OCI-LY3 (cell line): ENCODE data around the gene RALBP1.

Experiments used
- H2AFZ ChIP-seq: fragments of 200-600, 300-600 bp; shearing (Covaris generic); 2 replicates; pipeline ENCODE4 v1.6.0; 2014; ENCODE audit warnings: antibody characterized with exemption, low read depth, low read length
- H3K27ac ChIP-seq: fragments of 200-600, 300-600 bp; sonication (generic); 2 replicates; pipeline ENCODE4 v1.5.1; 2014; ENCODE audit warnings: mild to moderate bottlenecking, low read length, moderate library complexity, mixed read lengths
- H3K27me3 ChIP-seq: fragments of 200-600, 300-600 bp; sonication (generic); 2 replicates; pipeline ENCODE4 v1.6.1; 2014; ENCODE audit warnings: low read depth, low read length, mixed read lengths
- H3K36me3 ChIP-seq: fragments of 200-600, 300-600 bp; sonication (generic); replicated peaks from 2 replicates; pipeline ENCODE3; 2014; ENCODE audit warnings: low read depth, low read length, mixed read lengths
- H3K4me1 ChIP-seq: fragments of 300-600, 200-600 bp; sonication (generic); 2 replicates; pipeline ENCODE4 v1.6.1; 2014; ENCODE audit warnings: low read length, mixed read lengths
- H3K4me2 ChIP-seq: fragments of 200-600, 300-600 bp; sonication (generic); 2 replicates; pipeline ENCODE4 v1.6.1; 2014; ENCODE audit warnings: low read length, mixed read lengths
- H3K4me3 ChIP-seq: fragments of 300-600, 200-600 bp; sonication (generic); 2 replicates; pipeline ENCODE4 v1.5.1; 2014; ENCODE audit warnings: antibody characterized with exemption, mild to moderate bottlenecking, low read length, moderate library complexity
- H3K79me2 ChIP-seq: fragments of 300-600, 200-600 bp; shearing (Covaris generic); 2 replicates; pipeline ENCODE4 v1.6.1; 2014; ENCODE audit warnings: mild to moderate bottlenecking, low read length, mixed read lengths
- H3K9ac ChIP-seq: fragments of 300-600, 200-600 bp; shearing (Covaris generic); 2 replicates; pipeline ENCODE4 v1.6.0; 2014; ENCODE audit warnings: mild to moderate bottlenecking, low read length, moderate library complexity
- H3K9me3 ChIP-seq: fragments of 200-600, 300-600 bp; shearing (Covaris generic); 2 replicates; pipeline ENCODE4 v1.6.1; 2014; ENCODE audit warnings: low read length, mixed read lengths; ENCODE audit not compliant: insufficient read depth
- H4K20me1 ChIP-seq: fragments of 200-600, 300-600 bp; sonication (generic); 2 replicates; pipeline ENCODE4 v1.6.1; 2016; ENCODE audit warnings: low read length, mixed read lengths; ENCODE audit not compliant: insufficient read depth
- CTCF ChIP-seq: fragments of 200-600, 300-600 bp; sonication (generic); IDR thresholded peaks from 2 replicates; pipeline ENCODE4 v1.5.1; 2014; ENCODE audit warnings: antibody characterized with exemption, low read length, low read depth
- EZH2phosphoT487 ChIP-seq: fragments of 200-600 bp; shearing (Covaris generic); IDR thresholded peaks from 2 replicates; pipeline ENCODE4 v1.6.1; 2018; ENCODE audit warnings: antibody characterized with exemption, mixed run types, low read depth

Gene RALBP1

DNA sequence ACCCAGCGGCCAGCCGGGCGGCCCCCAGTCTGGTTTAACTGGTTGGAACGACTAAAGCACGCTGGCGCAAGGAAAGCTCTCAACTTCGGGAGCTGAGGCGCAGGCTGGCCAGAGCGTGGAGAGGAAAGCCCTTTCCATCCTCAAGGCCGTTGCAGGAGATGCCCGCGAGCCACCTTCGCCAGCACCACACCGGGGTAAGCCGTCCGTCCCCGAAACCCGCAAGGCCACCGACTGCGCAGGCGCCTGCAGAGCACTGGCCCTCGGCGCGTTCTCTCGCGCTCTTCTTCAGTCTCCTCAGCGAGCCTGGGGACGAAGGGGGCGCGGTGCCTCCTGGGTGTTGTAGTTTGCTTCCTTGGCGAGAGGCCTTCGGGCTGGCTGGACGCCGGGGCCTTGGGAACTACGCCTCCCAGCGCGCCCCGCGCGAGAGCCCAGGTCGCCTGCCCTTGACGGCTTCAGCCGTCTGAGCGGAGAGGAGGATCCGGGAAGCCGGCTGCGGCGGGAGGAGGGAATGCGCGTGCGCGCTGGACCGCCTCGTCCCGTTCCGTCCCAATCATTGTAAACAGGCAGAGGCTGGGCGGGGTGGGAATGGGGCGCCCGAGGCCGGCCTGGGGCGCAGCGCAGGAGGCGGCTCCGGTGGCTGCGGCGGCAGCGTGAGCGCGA is at the start of gene RALBP1:
Gene RALBP1 (plus strand): TSS at position 531 of the 660 bp plus-strand sequence. CDS start 37,533 bp downstream, outside the sequence.
- Histone ChIP-seq H3K27ac (peak within 1 kb of the TSS; percentile 38), H2AFZ (peak within 1 kb of the TSS; percentile 96), H3K4me3 (peak within 1 kb of the TSS; percentile 97), H3K4me2 (peak within 1 kb of the TSS; percentile 84), H3K79me2 (peaks cover 47% of the 10 kb centered on the region), H3K9ac (peak within 1 kb of the TSS; percentile 91), H4K20me1 (no peaks in the 10 kb centered on the region), H3K9me3 (no peaks in the 10 kb centered on the region), H3K4me1 (peaks cover 10% of the 10 kb centered on the region; the same call in 1 of the 2 replicates), H3K27me3 (no peaks in the 10 kb centered on the region), H3K36me3 (peaks cover 11% of the 10 kb centered on the region)
- TF ChIP-seq EZH2phosphoT487 (no peak), CTCF (no peak)

- no peak overlapping the region for H3K9ac ChIP-seq
- no peaks in the 10 kb centered on the region for H3K27me3 ChIP-seq
- no peak overlapping the region for H3K27ac ChIP-seq
- no peaks in the 10 kb centered on the region for H3K9me3 ChIP-seq
- H3K4me2 ChIP-seq: no peak overlapping the region
- H4K20me1 ChIP-seq: no peaks in the 10 kb centered on the region
- no peaks in the 10 kb centered on the region for H3K36me3 ChIP-seq
- no peak overlapping the region for H2AFZ ChIP-seq
- H3K4me3 ChIP-seq: no peak overlapping the region
- no peaks in the 10 kb centered on the region for H3K4me1 ChIP-seq
- TF ChIP-seq EZH2phosphoT487: no peak
- TF ChIP-seq CTCF: no peak
- H3K79me2 ChIP-seq: no peaks in the 10 kb centered on the region
These were observed 48.6 kb upstream of the RALBP1 start for GRCh38 chr18:9426753-9427152.

DNA sequence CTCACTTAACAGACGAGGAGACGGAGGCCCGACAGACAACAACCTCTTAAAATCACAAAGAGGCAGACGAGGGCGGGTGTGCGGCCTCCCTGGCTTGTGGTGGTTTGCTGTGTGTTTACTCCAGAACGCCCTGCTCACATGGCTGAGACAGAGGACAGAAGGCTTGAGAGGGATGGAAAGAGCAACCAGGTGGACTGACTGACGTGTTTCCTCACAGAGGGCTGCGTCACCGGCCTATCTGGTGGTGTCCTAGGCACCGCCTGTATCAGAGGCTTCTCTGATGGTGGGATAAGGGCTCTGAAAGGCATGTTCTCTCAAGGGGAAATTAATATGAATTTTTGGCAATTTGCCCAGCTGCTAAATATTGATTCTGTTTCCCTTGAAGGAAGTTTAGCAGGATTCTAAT is 47.0 kb upstream of the RALBP1 start:
- Histone ChIP-seq H3K27ac (no peak overlapping the region), H3K4me1 (no peaks in the 10 kb centered on the region), H3K36me3 (no peaks in the 10 kb centered on the region), H3K9ac (no peak overlapping the region), H3K27me3 (no peaks in the 10 kb centered on the region), H4K20me1 (no peaks in the 10 kb centered on the region), H3K4me2 (no peak overlapping the region), H3K79me2 (no peaks in the 10 kb centered on the region), H3K9me3 (no peaks in the 10 kb centered on the region), H3K4me3 (no peak overlapping the region), H2AFZ (no peak overlapping the region)
- TF ChIP-seq EZH2phosphoT487 (no peak), CTCF (no peak)

- Histone ChIP-seq H3K4me1 (no peaks in the 10 kb centered on the region), H2AFZ (no peak overlapping the region), H3K9ac (no peak overlapping the region), H3K27me3 (no peaks in the 10 kb centered on the region), H4K20me1 (no peaks in the 10 kb centered on the region), H3K79me2 (no peaks in the 10 kb centered on the region), H3K4me3 (no peak overlapping the region), H3K27ac (no peak overlapping the region), H3K4me2 (no peak overlapping the region), H3K36me3 (no peaks in the 10 kb centered on the region), H3K9me3 (no peaks in the 10 kb centered on the region)
- TF ChIP-seq EZH2phosphoT487 (no peak), CTCF (no peak)
These were observed 46.3 kb upstream of the RALBP1 start for GRCh38 chr18:9428862-9429661.
